HG02981 (cell line): ENCODE results near the gene SLIT1.

Experiments used
- ATAC-seq: cut with Tn5 transposase; IDR thresholded peaks from one replicate; pipeline ENCODE4 v1.9.1; 2021; ENCODE audit warnings: mild to moderate bottlenecking, moderate library complexity; ENCODE audit not compliant: unreplicated experiment

Gene SLIT1

GRCh38 chr10:97203220-97203619, 17.5 kb upstream of the SLIT1 start:
- no peak for ATAC-seq

GRCh38 chr10:97200616-97201015, 14.9 kb upstream of the SLIT1 start:
- no peak for ATAC-seq

- ATAC-seq: no peak
Observed at GRCh38 chr10:97199152-97199551, 13.4 kb upstream of the SLIT1 start.

GRCh38 chr10:97197030-97197500, 11.3 kb upstream of the SLIT1 start:
- no peak for ATAC-seq

GRCh38 chr10:97196223-97197029, 10.7 kb upstream of the SLIT1 start:
- ATAC-seq: no peak

- no peak for ATAC-seq
Observed at GRCh38 chr10:97195706-97196222, 10.0 kb upstream of the SLIT1 start.

- no peak for ATAC-seq
Observed at GRCh38 chr10:97192952-97193435, 7.2 kb upstream of the SLIT1 start.

- no peak for ATAC-seq
Observed at GRCh38 chr10:97190450-97190849, 4.7 kb upstream of the SLIT1 start.

GRCh38 chr10:97188261-97188711, 2.5 kb upstream of the SLIT1 start:
- no peak for ATAC-seq

- no peak for ATAC-seq
Observed at GRCh38 chr10:97186911-97187310, 1.2 kb upstream of the SLIT1 start.

- no peak for ATAC-seq
Observed at GRCh38 chr10:97184971-97185325, 811 bp downstream of the SLIT1 start.

- ATAC-seq: no peak
Observed at GRCh38 chr10:97183314-97183713, 2.4 kb downstream of the SLIT1 start.

- no peak for ATAC-seq
Observed at GRCh38 chr10:97182288-97182990, 3.3 kb downstream of the SLIT1 start.

GRCh38 chr10:97180986-97181385, 4.8 kb downstream of the SLIT1 start:
- no peak for ATAC-seq

GRCh38 chr10:97180363-97180755, 5.4 kb downstream of the SLIT1 start:
- ATAC-seq: no peak

- ATAC-seq: no peak
Observed at GRCh38 chr10:97179731-97180362, 5.9 kb downstream of the SLIT1 start.

- ATAC-seq: no peak
Observed at GRCh38 chr10:97179311-97179710, 6.4 kb downstream of the SLIT1 start.

GRCh38 chr10:97178074-97178473, 7.7 kb downstream of the SLIT1 start:
- no peak for ATAC-seq

- ATAC-seq: no peak
Observed at GRCh38 chr10:97176226-97176625, 9.5 kb downstream of the SLIT1 start.

GRCh38 chr10:97175586-97175985, 10.2 kb downstream of the SLIT1 start:
- ATAC-seq: no peak

GRCh38 chr10:97174941-97175340, 10.8 kb downstream of the SLIT1 start:
- ATAC-seq: no peak
